ENCODE measurements around the gene FARS2. TPM values are rescaled to one million over a fixed set of nuclear protein-coding genes. Genes with fewer than 3 reads are reported as not detected.
"Not testable (repeated sequence)": the region's sequence is repeated elsewhere in the genome, so short reads cannot be mapped to it uniquely, and the experiment has no call there.

FARS2 gene
- total RNA-seq, 1 experiment from 2014 or later, result 17.8 TPM

- BruUV-seq (replicated peaks), result no TSS peak
- POLR2A ChIA-PET (ENCODE audit: low non-redundant PET), result no interaction called here
Measured at GRCh38 chr6:5652406-5653137, 391.3 kb downstream of the FARS2 start.

GRCh38 chr6:5653801-5654200 lies 392.5 kb downstream of the FARS2 start:
- BruUV-seq (replicated peaks), result no TSS peak
- CTCF ChIA-PET, result no interaction called here
- Histone ChIP-seq H3K27ac (ENCODE audit: low read depth, low read length, poor library complexity, severe bottlenecking) (no peak overlapping the region), H3K4me1 (ENCODE audit: insufficient read depth, low read length, poor library complexity, severe bottlenecking) (no peaks in the 10 kb centered on the region), H3K27me3 (replicated peaks; ENCODE audit: insufficient read depth, low read depth, low read length, poor library complexity) (no peaks in the 10 kb centered on the region), H3K36me3 (ENCODE audit: insufficient read depth, low read length, poor library complexity, severe bottlenecking) (no peaks in the 10 kb centered on the region), H3K4me3 (ENCODE audit: low read depth, low read length, poor library complexity, severe bottlenecking) (no peak overlapping the region), H3K9me3 (ENCODE audit: low read depth, low read length, poor library complexity, severe bottlenecking) (no peaks in the 10 kb centered on the region)
- intact Hi-C loops (cut with micrococcal nuclease; ENCODE audit: unreplicated experiment), result no loop called here
- POLR2A ChIA-PET (ENCODE audit: low non-redundant PET), result no interaction called here
- TF ChIP-seq CTCF (conservative IDR thresholded peaks at IDR 0.05; ENCODE audit: low read depth, low read length) (no peak), EZH2 (IDR thresholded peaks at IDR 0.05; ENCODE audit: borderline replicate concordance, low read depth, low read length, poor library complexity, severe bottlenecking) (no peak)
- no peak for DNase-seq (ENCODE audit: low spot score)

More at GRCh38 chr6:5652406-5653137, 391.3 kb downstream of the FARS2 start:
- intact Hi-C loops (cut with micrococcal nuclease; ENCODE audit: unreplicated experiment), result no loop called here
- Histone ChIP-seq H3K27me3 (replicated peaks; ENCODE audit: insufficient read depth, low read depth, low read length, poor library complexity) (no peaks in the 10 kb centered on the region), H3K27ac (ENCODE audit: low read depth, low read length, poor library complexity, severe bottlenecking) (no peak overlapping the region), H3K9me3 (ENCODE audit: low read depth, low read length, poor library complexity, severe bottlenecking) (no peaks in the 10 kb centered on the region), H3K36me3 (ENCODE audit: insufficient read depth, low read length, poor library complexity, severe bottlenecking) (no peaks in the 10 kb centered on the region), H3K4me3 (ENCODE audit: low read depth, low read length, poor library complexity, severe bottlenecking) (no peak overlapping the region), H3K4me1 (ENCODE audit: insufficient read depth, low read length, poor library complexity, severe bottlenecking) (no peaks in the 10 kb centered on the region)
- DNase-seq (ENCODE audit: low spot score), result no peak
- CTCF ChIA-PET, result no interaction called here
- TF ChIP-seq EZH2 (IDR thresholded peaks at IDR 0.05; ENCODE audit: borderline replicate concordance, low read depth, low read length, poor library complexity, severe bottlenecking) (no peak), CTCF (conservative IDR thresholded peaks at IDR 0.05; ENCODE audit: low read depth, low read length) (no peak)

GRCh38 chr6:5656226-5656625 lies 394.9 kb downstream of the FARS2 start:
- intact Hi-C loops (cut with micrococcal nuclease; ENCODE audit: unreplicated experiment), result no loop called here
- no peak for DNase-seq (ENCODE audit: low spot score)
- no peaks in the 10 kb centered on the region for H3K36me3 ChIP-seq (ENCODE audit: insufficient read depth, low read length, poor library complexity, severe bottlenecking)
- no TSS peak for BruUV-seq (replicated peaks)
- no peak overlapping the region for H3K27ac ChIP-seq (ENCODE audit: low read depth, low read length, poor library complexity, severe bottlenecking)
- H3K9me3 ChIP-seq (ENCODE audit: low read depth, low read length, poor library complexity, severe bottlenecking), result no peaks in the 10 kb centered on the region
- ChIA-PET POLR2A (ENCODE audit: low non-redundant PET) (no interaction called here), CTCF (no interaction called here)
- no peaks in the 10 kb centered on the region for H3K4me1 ChIP-seq (ENCODE audit: insufficient read depth, low read length, poor library complexity, severe bottlenecking)
- no peak overlapping the region for H3K4me3 ChIP-seq (ENCODE audit: low read depth, low read length, poor library complexity, severe bottlenecking)
- no peak for TF ChIP-seq EZH2 (IDR thresholded peaks at IDR 0.05; ENCODE audit: borderline replicate concordance, low read depth, low read length, poor library complexity, severe bottlenecking)
- no peak for TF ChIP-seq CTCF (conservative IDR thresholded peaks at IDR 0.05; ENCODE audit: low read depth, low read length)
- H3K27me3 ChIP-seq (replicated peaks; ENCODE audit: insufficient read depth, low read depth, low read length, poor library complexity), result no peaks in the 10 kb centered on the region

GRCh38 chr6:5656695-5657094 lies 395.4 kb downstream of the FARS2 start:
- CTCF ChIA-PET, result not testable (repeated sequence)

More at GRCh38 chr6:5656695-5657094, 395.4 kb downstream of the FARS2 start:
- H3K36me3 ChIP-seq (ENCODE audit: insufficient read depth, low read length, poor library complexity, severe bottlenecking); intact Hi-C loops (cut with micrococcal nuclease; ENCODE audit: unreplicated experiment); DNase-seq (ENCODE audit: low spot score); H3K4me1 ChIP-seq (ENCODE audit: insufficient read depth, low read length, poor library complexity, severe bottlenecking); H3K4me3 ChIP-seq (ENCODE audit: low read depth, low read length, poor library complexity, severe bottlenecking); H3K27me3 ChIP-seq (replicated peaks; ENCODE audit: insufficient read depth, low read depth, low read length, poor library complexity); BruUV-seq (replicated peaks); H3K9me3 ChIP-seq (ENCODE audit: low read depth, low read length, poor library complexity, severe bottlenecking); H3K27ac ChIP-seq (ENCODE audit: low read depth, low read length, poor library complexity, severe bottlenecking); POLR2A ChIA-PET (ENCODE audit: low non-redundant PET): not testable (repeated sequence)

Measured in A673 (cell line).